Upper lobe of left lung (tissue), 6 donors: Measurements from ENCODE around the gene CCDC174. TPM values are rescaled to one million over a fixed set of nuclear protein-coding genes. Genes with fewer than 3 reads are reported as not detected.
A peak's percentile ranks its signal among the peaks of the same experiment; 100 is the strongest.
"Not testable (repeated sequence)": the region's sequence is repeated elsewhere in the genome, so short reads cannot be mapped to it uniquely, and the experiment has no call there.

ENCODE experiments used
- ATAC-seq, 2 donors: fragments of 200-7000 bp; cut with Tn5 transposase; one replicate each; pipeline ENCODE4 v1.9.1; 2022; ENCODE audit warnings: mild to moderate bottlenecking in 2 of 2, moderate library complexity in 2 of 2; ENCODE audit not compliant: low FRiP score in 2 of 2
- DNase-seq, 2 donors: peaks; one replicate each; pipeline ENCODE4 v3.0.0-alpha.2; 2019 to 2020
- H3K27ac ChIP-seq, 4 donors: fragments of 200-600 bp; sonication (generic); one replicate each; pipeline ENCODE4 v1.5.1; 2016 to 2019
- H3K27me3 ChIP-seq, 4 donors: fragments of 200-600 bp; sonication (generic); one replicate each; pipeline ENCODE4 v1.5.1; 2017 to 2019
- H3K36me3 ChIP-seq, 4 donors: fragments of 200-600 bp; sonication (generic); one replicate each; pipeline ENCODE4 v1.5.1; 2016 to 2019
- H3K4me1 ChIP-seq, 4 donors: fragments of 200-600 bp; sonication (generic); one replicate each; pipeline ENCODE4 v1.5.1; 2018 to 2019
- H3K4me3 ChIP-seq, 4 donors: fragments of 200-600 bp; sonication (generic); one replicate each; pipeline ENCODE4 v1.5.1; 2017 to 2019; ENCODE audit warnings: mild to moderate bottlenecking in 2 of 4, moderate library complexity in 1 of 4
- H3K9me3 ChIP-seq, 4 donors: fragments of 200-600 bp; sonication (generic); one replicate each; pipeline ENCODE4 v1.5.1; 2018 to 2019
- CTCF ChIP-seq, 6 experiments: fragments of 450-650 bp in 4 of 6; fragments of 200-600 bp in 2 of 6; sonication (generic) in 2 of 6; IDR thresholded peaks; one replicate each; pipeline ENCODE4 v1.5.1; 2016 to 2019; ENCODE audit warnings: antibody characterized with exemption in 6 of 6
- EP300 ChIP-seq, 4 donors: sonication (generic); formaldehyde crosslinking; IDR thresholded peaks; one replicate each; pipeline ENCODE4 v1.5.1; 2017; ENCODE audit warnings: antibody characterized with exemption in 4 of 4, control low read depth in 2 of 4
- POLR2A ChIP-seq, 4 donors: fragments of 450-650 bp; IDR thresholded peaks; one replicate each; pipeline ENCODE4 v1.5.1; 2016 to 2017; ENCODE audit warnings: antibody characterized with exemption in 4 of 4, mild to moderate bottlenecking in 2 of 4
- POLR2AphosphoS5 ChIP-seq, 2 donors: sonication (generic); formaldehyde crosslinking; IDR thresholded peaks; one replicate each; pipeline ENCODE4 v1.5.1; 2017; ENCODE audit warnings: antibody characterized with exemption in 2 of 2
- WGBS, 2 donors: methylation state at CpG; one replicate each; pipeline ENCODE4 v1.1.5; 2017 to 2018; 5-methylcytosine and 5-hydroxymethylcytosine counted together
- total RNA-seq, 6 donors: library from RNA; depleted of rRNA in 4 of 6; stranded (reverse); fragments of >200 nt in 4 of 6; gene quantifications; one replicate each; pipeline versions ENCODE4 v1.1.0 to v1.2.1, GENCODE V29; 2016 to 2021
- donor health status: DM: no; HTN: no; CAD: no; lungs with moderate emphysema.
- donor health status: DM: no; HTN: yes; CAD: no; lungs with severe emphysema.

CCDC174 gene
- total RNA-seq, 6 donors from 2014 or later = 14.1 to 28.3 (median 21.8) TPM

GRCh38 chr3:14649466-14649865, 2.1 kb upstream of the CCDC174 start:
- DNase-seq = no peak
- ATAC-seq = no peak
- Histone ChIP-seq H3K27ac (no peak overlapping the region), H3K4me1 (peaks cover 16 to 35% (median 23%) of the 10 kb centered on the region in 4 donors), H3K9me3 (no peaks in the 10 kb centered on the region), H3K4me3 (no peak overlapping the region), H3K36me3 (peaks cover 0 to 5% (median under 1%) of the 10 kb centered on the region in 4 donors), H3K27me3 (no peaks in the 10 kb centered on the region)
- WGBS, 2 donors = 75 to 80% methylated on average over 2 of the region's 2 CpGs
- TF ChIP-seq POLR2AphosphoS5 (IDR thresholded peaks at IDR 0.05) (no peak), POLR2A (IDR thresholded peaks at IDR 0.05) (no peak), EP300 (IDR thresholded peaks at IDR 0.05) (no peak), CTCF (IDR thresholded peaks at IDR 0.05) (no peak)

- DNase-seq (no peak), ATAC-seq (no peak)
- peaks cover 16 to 41% (median 23%) of the 10 kb centered on the region in 4 donors for H3K4me1 ChIP-seq
- 92 to 94% methylated on average over 4 of the region's 4 CpGs for WGBS, 2 donors
- H3K9me3 ChIP-seq = no peaks in the 10 kb centered on the region
- H3K27ac ChIP-seq = no peak overlapping the region
- TF ChIP-seq CTCF (IDR thresholded peaks at IDR 0.05) (no peak), EP300 (IDR thresholded peaks at IDR 0.05) (no peak), POLR2AphosphoS5 (IDR thresholded peaks at IDR 0.05) (no peak), POLR2A (IDR thresholded peaks at IDR 0.05) (no peak)
- H3K36me3 ChIP-seq = peaks cover 2 to 10% (median 8%) of the 10 kb centered on the region in 4 donors
- no peaks in the 10 kb centered on the region for H3K27me3 ChIP-seq
- H3K4me3 ChIP-seq = no peak overlapping the region
Measured at GRCh38 chr3:14650193-14650592, 1.4 kb upstream of the CCDC174 start.

- Histone ChIP-seq H3K4me1 (peaks cover 16 to 41% (median 23%) of the 10 kb centered on the region in 4 donors), H3K36me3 (peaks cover 22 to 30% (median 27%) of the 10 kb centered on the region in 4 donors), H3K4me3 (peak overlapping the region; percentile 70 to 78 (median 74)), H3K27ac (peak overlapping the region; percentile 89 to 93 (median 93))
- not testable (repeated sequence) for H3K9me3 ChIP-seq, ATAC-seq, H3K27me3 ChIP-seq
- peak in 1 of 2 donors; percentile 39 for DNase-seq
- 85 to 87% methylated on average over 21 of the region's 21 CpGs for WGBS, 2 donors
Measured at GRCh38 chr3:14652360-14652907, 872 bp downstream of the CCDC174 start.

GRCh38 chr3:14657579-14657978, 6.0 kb downstream of the CCDC174 start:
- Histone ChIP-seq H3K9me3 (no peaks in the 10 kb centered on the region), H3K4me1 (peaks cover 12 to 26% (median 13%) of the 10 kb centered on the region in 4 donors), H3K36me3 (peaks cover 59 to 82% (median 78%) of the 10 kb centered on the region in 4 donors), H3K27ac (no peak overlapping the region), H3K27me3 (no peaks in the 10 kb centered on the region), H3K4me3 (no peak overlapping the region)
- ATAC-seq = no peak
- WGBS, 2 donors = 87 to 92% methylated on average over 2 of the region's 2 CpGs
- no peak for DNase-seq
- no peak for TF ChIP-seq EP300 (IDR thresholded peaks at IDR 0.05)

- no peak for DNase-seq
- TF ChIP-seq POLR2A (IDR thresholded peaks at IDR 0.05) (no peak), CTCF (IDR thresholded peaks at IDR 0.05) (no peak), EP300 (IDR thresholded peaks at IDR 0.05) (no peak), POLR2AphosphoS5 (IDR thresholded peaks at IDR 0.05) (no peak)
- Histone ChIP-seq H3K4me1 (peaks cover 0 to 12% (median 0%) of the 10 kb centered on the region in 4 donors), H3K27me3 (no peaks in the 10 kb centered on the region), H3K4me3 (no peak overlapping the region), H3K27ac (no peak overlapping the region), H3K9me3 (no peaks in the 10 kb centered on the region), H3K36me3 (peaks cover 70 to 95% (median 91%) of the 10 kb centered on the region in 4 donors)
- WGBS, 2 donors = 91 to 95% methylated on average over 2 of the region's 2 CpGs
- ATAC-seq = no peak
Measured at GRCh38 chr3:14658978-14659377, 7.4 kb downstream of the CCDC174 start.

GRCh38 chr3:14660942-14661341, 9.4 kb downstream of the CCDC174 start:
- Histone ChIP-seq H3K27ac (no peak overlapping the region), H3K36me3 (peaks cover 72 to 99% (median 98%) of the 10 kb centered on the region in 4 donors), H3K4me3 (no peak overlapping the region), H3K4me1 (no peaks in the 10 kb centered on the region), H3K9me3 (no peaks in the 10 kb centered on the region), H3K27me3 (no peaks in the 10 kb centered on the region)
- no peak for TF ChIP-seq POLR2AphosphoS5 (IDR thresholded peaks at IDR 0.05)
- TF ChIP-seq EP300 (IDR thresholded peaks at IDR 0.05) = no peak
- no peak for TF ChIP-seq CTCF (IDR thresholded peaks at IDR 0.05)
- no peak for TF ChIP-seq POLR2A (IDR thresholded peaks at IDR 0.05)
- 79 to 84% methylated on average over 4 of the region's 4 CpGs for WGBS, 2 donors
- no peak for ATAC-seq
- no peak for DNase-seq
